Measurements from ENCODE around the gene SMIM14. TPM values are rescaled to one million over a fixed set of nuclear protein-coding genes. Genes with fewer than 3 reads are reported as not detected.

SMIM14 gene
- polyA plus RNA-seq, 3 donors = 13.6 to 152 (median 140) TPM

DNA sequence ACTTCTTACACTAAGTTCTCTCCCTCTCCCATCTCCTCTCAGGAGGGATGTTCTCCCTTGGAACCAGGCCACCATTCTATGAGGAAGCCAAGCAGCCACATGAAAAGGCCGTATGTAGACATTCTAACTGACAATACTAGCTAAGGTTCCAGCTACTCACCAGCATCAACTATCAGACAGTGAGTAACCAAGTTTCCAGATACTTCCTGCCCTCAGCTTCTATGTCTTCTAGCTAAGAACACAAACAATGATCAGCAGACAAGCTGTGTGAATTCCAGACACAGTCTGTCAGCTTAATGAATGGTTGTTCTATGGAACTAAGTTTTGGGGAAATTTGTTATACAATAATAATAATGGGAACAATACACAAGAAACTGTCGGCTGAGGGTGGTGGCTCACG lies 50.8 kb downstream of the SMIM14 start:
- no CpG with 5 or more reads among the region's 3 CpGs for WGBS (ENCODE audit: insufficient coverage)
- Histone ChIP-seq H2AFZ (ENCODE audit: insufficient read depth, low read depth, low read length, poor library complexity, severe bottlenecking) (no peak overlapping the region), H4K20me1 (ENCODE audit: insufficient read depth, low read length) (peaks cover 10% of the 10 kb centered on the region), H3K4me3 (replicated peaks in 1 of 3; ENCODE audit: low read depth in 2 of 3, low read length in 3 of 3) (no peak overlapping the region), H3K79me2 (ENCODE audit: insufficient read depth, low read length) (no peaks in the 10 kb centered on the region), H3K4me2 (replicated peaks; ENCODE audit: extremely low read depth, low read length, poor library complexity, severe bottlenecking) (no peak overlapping the region), H3K9me3 (replicated peaks in 1 of 2; ENCODE audit: control insufficient read depth in 1 of 2, insufficient read depth in 1 of 2, low read length in 2 of 2) (no peaks in the 10 kb centered on the region), H3K27ac (ENCODE audit: low read depth in 1 of 2, low read length in 2 of 2) (no peak overlapping the region), H3K36me3 (replicated peaks in 1 of 2; ENCODE audit: control insufficient read depth in 1 of 2, insufficient read depth in 2 of 2, low read length in 2 of 2) (peaks cover 0 to 7% of the 10 kb centered on the region in 2 donors), H3K4me1 (ENCODE audit: control insufficient read depth in 1 of 2, insufficient read depth in 2 of 2, low read length in 2 of 2) (no peaks in the 10 kb centered on the region), H3K9ac (ENCODE audit: insufficient read depth, low read length, poor library complexity, severe bottlenecking) (no peak overlapping the region), H3K27me3 (ENCODE audit: control insufficient read depth in 2 of 2, insufficient read depth in 2 of 2, low read length in 2 of 2) (no peaks in the 10 kb centered on the region)
- intact Hi-C loops (cut with micrococcal nuclease) = no loop called here
- Mint-ChIP-seq H3K36me3 (peaks cover 15 to 19% of the 10 kb centered on the region in 2 donors), H3K9me3 (no peaks in the 10 kb centered on the region), H3K4me3 (no peak overlapping the region), H3K4me1 (no peaks in the 10 kb centered on the region), H3K27me3 (ENCODE audit: low read depth in 3 of 3) (no peaks in the 10 kb centered on the region), H3K27ac (peak overlapping the region in 1 of 7 donors; percentile 54)
- no peak for DNase-seq
- TF ChIP-seq CTCF (IDR thresholded peaks at IDR 0.05) = no peak

DNA sequence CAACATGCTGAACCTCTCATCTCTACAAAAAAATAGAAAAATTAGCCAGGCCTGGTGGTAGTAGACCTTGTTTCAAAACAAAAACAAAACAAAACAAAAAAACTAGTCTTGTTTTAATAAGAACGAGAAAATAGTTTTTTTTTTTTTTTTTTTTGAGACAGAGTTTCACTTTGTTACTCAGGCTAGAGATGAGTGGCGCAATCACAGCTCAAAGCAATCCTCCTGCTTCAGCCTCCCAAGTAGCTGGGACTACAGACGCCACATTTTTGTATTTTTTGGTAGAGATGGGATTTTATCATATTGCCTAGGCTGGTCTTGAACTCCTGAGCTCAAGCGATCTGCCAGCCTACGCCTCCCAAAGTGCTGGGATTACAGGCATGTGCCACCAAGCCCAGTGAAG lies 63.7 kb downstream of the SMIM14 start:
- Mint-ChIP-seq H3K4me3 (no peak overlapping the region), H3K27ac (no peak overlapping the region), H3K9me3 (peaks cover 0 to 1% (median 0%) of the 10 kb centered on the region in 7 donors), H3K36me3 (peaks cover 13 to 24% of the 10 kb centered on the region in 2 donors), H3K27me3 (ENCODE audit: low read depth in 3 of 3) (no peaks in the 10 kb centered on the region), H3K4me1 (peaks cover 2% of the 10 kb centered on the region)
- Histone ChIP-seq H3K79me2 (ENCODE audit: insufficient read depth, low read length) (no peaks in the 10 kb centered on the region), H4K20me1 (ENCODE audit: insufficient read depth, low read length) (no peaks in the 10 kb centered on the region), H3K4me3 (replicated peaks in 1 of 3; ENCODE audit: low read depth in 2 of 3, low read length in 3 of 3) (no peak overlapping the region), H3K9me3 (replicated peaks in 1 of 2; ENCODE audit: control insufficient read depth in 1 of 2, insufficient read depth in 1 of 2, low read length in 2 of 2) (no peaks in the 10 kb centered on the region), H3K36me3 (replicated peaks in 1 of 2; ENCODE audit: control insufficient read depth in 1 of 2, insufficient read depth in 2 of 2, low read length in 2 of 2) (peaks cover 3 to 24% of the 10 kb centered on the region in 2 donors), H3K4me1 (ENCODE audit: control insufficient read depth in 1 of 2, insufficient read depth in 2 of 2, low read length in 2 of 2) (no peaks in the 10 kb centered on the region), H3K27me3 (ENCODE audit: control insufficient read depth in 2 of 2, insufficient read depth in 2 of 2, low read length in 2 of 2) (no peaks in the 10 kb centered on the region), H3K9ac (ENCODE audit: insufficient read depth, low read length, poor library complexity, severe bottlenecking) (no peak overlapping the region), H3K4me2 (replicated peaks; ENCODE audit: extremely low read depth, low read length, poor library complexity, severe bottlenecking) (no peak overlapping the region), H3K27ac (ENCODE audit: low read depth in 1 of 2, low read length in 2 of 2) (no peak overlapping the region), H2AFZ (ENCODE audit: insufficient read depth, low read depth, low read length, poor library complexity, severe bottlenecking) (no peak overlapping the region)
- WGBS (ENCODE audit: insufficient coverage) = no CpG with 5 or more reads among the region's 5 CpGs
- DNase-seq = no peak
- intact Hi-C loops (cut with micrococcal nuclease) = no loop called here
- TF ChIP-seq CTCF (IDR thresholded peaks at IDR 0.05) = no peak
